Mammary epithelial cell (primary cell): ENCODE results near the gene NAA30.

ENCODE experiments used
- EZH2 ChIP-seq: IDR thresholded peaks from 2 replicates; pipeline ENCODE4 v1.6.1; 2012; ENCODE audit warnings: low read length, inconsistent platforms, borderline replicate concordance
- TF ChIP-seq, protein P1 (sequence below), 2 donors: IDR thresholded peaks in 1 of 2; conservative IDR thresholded peaks in 1 of 2; 2 replicates each; pipeline ENCODE4 v1.5.1; 2011 to 2012; ENCODE audit warnings: inconsistent platforms in 2 of 2, low read length in 2 of 2, mild to moderate bottlenecking in 2 of 2, control low read depth in 1 of 2, low read depth in 1 of 2; ENCODE audit not compliant: insufficient read depth in 1 of 2; ENCODE audit errors: extremely low read depth in 1 of 2

DNA sequence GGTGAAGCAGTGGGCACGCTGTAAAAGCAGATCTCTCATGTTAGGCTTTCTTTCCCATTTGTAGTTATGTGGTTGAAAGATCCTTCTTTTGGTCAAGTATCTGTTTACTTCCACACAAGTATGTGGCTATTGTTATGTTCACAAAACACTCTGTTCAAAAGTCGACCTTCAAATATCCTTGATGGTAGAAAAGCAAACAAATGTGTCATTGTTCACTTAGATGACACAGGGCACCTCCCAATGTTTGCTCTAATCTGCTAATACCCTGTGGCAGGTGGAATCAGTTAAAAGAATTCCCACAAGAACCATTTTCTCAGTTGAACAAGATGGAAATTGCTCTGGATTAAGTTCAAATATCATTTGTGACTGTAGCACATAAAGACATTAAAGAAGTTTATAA is 43.6 kb upstream of the NAA30 start:
- TF ChIP-seq, protein P1, sequence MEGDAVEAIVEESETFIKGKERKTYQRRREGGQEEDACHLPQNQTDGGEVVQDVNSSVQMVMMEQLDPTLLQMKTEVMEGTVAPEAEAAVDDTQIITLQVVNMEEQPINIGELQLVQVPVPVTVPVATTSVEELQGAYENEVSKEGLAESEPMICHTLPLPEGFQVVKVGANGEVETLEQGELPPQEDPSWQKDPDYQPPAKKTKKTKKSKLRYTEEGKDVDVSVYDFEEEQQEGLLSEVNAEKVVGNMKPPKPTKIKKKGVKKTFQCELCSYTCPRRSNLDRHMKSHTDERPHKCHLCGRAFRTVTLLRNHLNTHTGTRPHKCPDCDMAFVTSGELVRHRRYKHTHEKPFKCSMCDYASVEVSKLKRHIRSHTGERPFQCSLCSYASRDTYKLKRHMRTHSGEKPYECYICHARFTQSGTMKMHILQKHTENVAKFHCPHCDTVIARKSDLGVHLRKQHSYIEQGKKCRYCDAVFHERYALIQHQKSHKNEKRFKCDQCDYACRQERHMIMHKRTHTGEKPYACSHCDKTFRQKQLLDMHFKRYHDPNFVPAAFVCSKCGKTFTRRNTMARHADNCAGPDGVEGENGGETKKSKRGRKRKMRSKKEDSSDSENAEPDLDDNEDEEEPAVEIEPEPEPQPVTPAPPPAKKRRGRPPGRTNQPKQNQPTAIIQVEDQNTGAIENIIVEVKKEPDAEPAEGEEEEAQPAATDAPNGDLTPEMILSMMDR (conservative IDR thresholded peaks at IDR 0.05 in 1 of 2, IDR thresholded peaks at IDR 0.05 in 1 of 2; ENCODE audit: extremely low read depth in 1 of 2, insufficient read depth in 1 of 2, low read depth in 1 of 2, low read length in 2 of 2) = no peak
- no peak for TF ChIP-seq EZH2
